HG03378 (cell line): ENCODE measurements around the gene MELTF.
A peak's percentile ranks its signal among the peaks of the same experiment; 100 is the strongest.
"Not testable (repeated sequence)": the region's sequence is repeated elsewhere in the genome, so short reads cannot be mapped to it uniquely, and the experiment has no call there.

ENCODE experiments used
- ATAC-seq: cut with Tn5 transposase; IDR thresholded peaks from one replicate; pipeline ENCODE4 v1.9.1; 2021; ENCODE audit warnings: mild to moderate bottlenecking, moderate library complexity; ENCODE audit not compliant: unreplicated experiment

Gene MELTF

DNA sequence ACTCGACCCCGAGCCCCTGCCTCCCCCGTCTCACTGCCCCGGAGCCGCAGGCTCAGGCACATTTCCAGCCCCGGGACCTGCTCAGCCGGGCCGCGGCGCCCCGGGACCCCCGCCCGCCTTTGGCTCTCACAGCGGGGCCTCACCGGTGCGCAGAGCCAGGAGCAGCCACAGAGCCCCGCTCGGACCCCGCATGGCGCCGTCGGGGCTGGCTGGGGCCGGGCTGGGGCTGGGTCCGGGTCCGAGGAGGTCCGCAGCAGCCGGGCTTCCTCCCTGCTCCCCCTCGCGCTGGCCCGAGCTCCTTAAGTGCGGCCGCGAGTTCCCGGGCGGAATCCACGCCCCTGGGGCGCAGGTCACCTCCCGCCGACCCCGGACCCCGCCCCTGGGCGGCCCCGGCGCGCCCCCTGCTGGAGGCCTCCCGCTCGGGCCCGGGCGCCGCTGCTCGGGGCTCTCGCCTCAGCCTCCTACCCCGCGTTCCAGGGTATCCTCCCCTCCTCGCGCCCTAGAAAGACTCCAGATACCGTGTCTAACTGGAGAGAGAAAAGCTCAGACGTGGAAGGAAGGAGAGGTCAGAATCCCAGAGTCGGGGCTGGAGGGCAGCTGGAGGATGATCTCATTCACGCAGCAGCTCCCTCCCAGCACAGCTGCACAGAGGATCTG lies at the start of gene MELTF:
Gene MELTF, minus strand, starts transcription at position 307 of the 657 bp plus-strand sequence. Its CDS starts 115 bp downstream, at position 192.
- ATAC-seq: no peak

GRCh38 chr3:197076415-197076814 lies 46.8 kb upstream of the MELTF start:
- no peak for ATAC-seq

DNA sequence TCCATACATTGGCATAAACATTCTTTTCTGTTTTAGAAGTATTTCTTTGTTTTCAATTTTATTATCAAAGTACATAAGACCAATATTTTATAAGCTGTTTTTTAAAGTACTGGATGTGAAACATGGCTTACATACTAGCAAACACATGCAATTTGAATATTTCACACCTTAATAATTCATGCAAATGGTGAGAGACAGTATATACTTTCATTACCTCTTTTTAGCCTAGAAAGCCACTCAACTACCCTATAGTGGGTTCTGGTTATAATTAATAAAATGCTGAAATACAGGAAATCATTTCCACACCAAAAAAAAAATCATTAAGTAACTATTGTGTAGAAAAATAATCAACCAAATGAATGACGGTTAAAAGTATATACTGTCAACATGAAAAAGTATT lies 38.5 kb upstream of the MELTF start:
- no peak for ATAC-seq

DNA sequence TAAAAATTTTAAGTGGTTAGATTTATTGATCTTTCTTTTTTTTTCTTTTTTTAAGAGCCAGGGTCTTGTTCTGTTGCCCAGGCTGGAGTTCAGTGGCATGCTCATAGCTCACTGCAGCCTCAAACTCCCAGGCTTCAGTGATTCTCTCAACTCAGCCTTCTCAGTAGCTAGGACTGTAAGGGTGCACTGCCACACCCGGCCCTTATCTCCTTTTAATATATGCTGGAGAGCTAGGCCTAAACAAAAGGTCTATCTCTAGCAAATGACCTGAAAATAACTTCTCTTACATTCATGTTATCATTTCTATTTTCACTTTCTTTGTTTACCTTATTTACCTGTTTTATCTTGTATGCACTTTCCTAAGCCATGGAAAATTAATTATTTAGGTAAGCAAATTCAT lies 35.2 kb upstream of the MELTF start:
- no peak for ATAC-seq

GRCh38 chr3:197062446-197062845 lies 32.8 kb upstream of the MELTF start:
- ATAC-seq: no peak

- peak; percentile 14 for ATAC-seq
Measured at GRCh38 chr3:197051637-197052036, 22.0 kb upstream of the MELTF start.

DNA sequence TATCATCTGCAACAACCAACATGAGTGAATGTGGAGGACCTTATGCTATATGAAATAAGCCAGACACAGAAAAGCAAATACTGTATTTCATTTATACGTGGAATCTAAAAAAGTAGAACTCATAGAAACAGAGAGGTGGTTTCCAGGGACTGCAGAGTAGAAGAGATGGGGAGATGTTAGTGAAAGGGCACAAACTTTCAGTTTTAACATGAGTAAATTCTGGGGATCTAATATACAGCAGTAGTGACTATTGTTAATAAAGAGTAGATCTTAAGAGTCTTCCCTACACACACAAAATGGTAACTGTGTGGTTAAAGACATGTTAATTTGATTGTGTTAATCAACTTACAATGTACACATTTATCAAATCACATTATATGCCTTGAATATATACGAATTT lies 20.9 kb upstream of the MELTF start:
- peak; percentile 55 for ATAC-seq

DNA sequence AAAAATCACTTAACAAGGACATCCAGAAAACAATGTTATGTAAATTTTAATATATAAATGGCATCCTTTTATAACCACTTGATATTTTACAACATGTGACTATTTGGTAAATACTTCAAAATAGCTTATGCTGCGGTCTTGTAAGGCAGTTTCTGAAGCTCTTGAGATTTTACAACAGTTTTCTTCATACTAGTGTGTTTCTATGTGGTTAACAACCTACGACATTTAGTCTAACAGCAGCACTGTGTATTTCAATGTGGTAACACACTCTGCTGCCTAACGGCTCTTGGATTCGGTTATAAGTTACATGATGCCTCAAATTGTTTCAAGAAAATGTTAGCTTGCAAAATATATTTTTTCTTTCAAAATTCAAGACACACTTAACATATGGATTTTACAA lies 12.9 kb upstream of the MELTF start:
- ATAC-seq: no peak

GRCh38 chr3:197041875-197042488 lies 12.4 kb upstream of the MELTF start:
- no peak for ATAC-seq

- ATAC-seq: no peak
Measured at GRCh38 chr3:197040658-197041057, 11.0 kb upstream of the MELTF start.

DNA sequence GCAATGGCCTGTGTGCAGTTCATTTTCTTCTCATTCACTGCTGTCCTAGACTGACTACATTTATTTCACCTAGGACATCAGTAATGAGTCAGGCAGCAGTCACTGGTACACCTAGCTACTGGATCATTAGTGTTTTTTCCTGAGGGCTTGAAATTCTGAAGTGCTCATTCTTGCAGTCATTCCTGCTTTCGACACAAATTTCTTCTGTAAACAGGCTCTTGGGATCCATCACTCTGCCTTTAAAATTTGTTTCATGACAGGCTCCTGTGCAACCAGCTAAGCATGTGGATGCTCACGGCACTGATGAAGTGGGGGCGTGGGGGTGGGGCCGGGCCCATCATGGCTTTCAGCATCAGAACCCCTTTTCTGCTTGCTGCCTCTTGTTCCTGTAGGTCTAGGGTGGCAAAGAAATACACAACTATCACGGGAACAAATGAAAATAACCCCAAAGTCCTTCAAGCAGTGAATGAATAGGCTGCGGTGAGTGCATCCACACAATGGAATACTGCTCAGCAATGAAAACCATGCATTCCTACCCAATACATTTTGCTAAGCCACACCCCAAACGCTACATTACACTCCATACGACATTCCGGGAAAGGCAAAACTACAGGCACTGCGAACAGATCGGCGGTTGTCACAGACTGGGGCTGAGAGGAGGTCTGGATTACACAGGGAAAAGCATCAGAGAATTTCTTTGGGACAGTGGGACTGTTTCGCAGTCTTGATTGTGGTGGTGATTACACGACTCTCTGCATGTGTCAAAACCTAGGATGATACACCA lies 9.3 kb upstream of the MELTF start:
- no peak for ATAC-seq

DNA sequence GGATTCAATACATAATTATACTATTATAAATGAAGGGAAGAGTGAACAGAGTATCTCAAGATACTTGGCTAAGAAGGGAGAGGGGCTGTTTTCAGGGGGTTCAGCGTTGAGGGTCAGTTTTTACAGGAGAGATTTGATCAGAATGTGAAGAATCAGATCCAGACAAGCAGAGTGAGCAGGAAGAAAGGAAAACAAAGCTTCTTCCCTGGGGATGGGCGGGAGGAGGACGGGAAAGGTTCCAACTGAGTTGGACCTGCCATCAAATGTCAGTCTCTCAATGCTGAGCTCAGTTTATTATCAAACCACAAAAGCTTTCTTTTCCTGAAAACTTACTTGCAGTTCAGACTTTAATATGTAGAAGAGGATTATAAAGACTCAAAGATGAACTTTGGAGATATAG lies 6.0 kb upstream of the MELTF start:
- ATAC-seq: no peak

- ATAC-seq: not testable (repeated sequence)
Measured at GRCh38 chr3:197034778-197035177, 5.2 kb upstream of the MELTF start.

DNA sequence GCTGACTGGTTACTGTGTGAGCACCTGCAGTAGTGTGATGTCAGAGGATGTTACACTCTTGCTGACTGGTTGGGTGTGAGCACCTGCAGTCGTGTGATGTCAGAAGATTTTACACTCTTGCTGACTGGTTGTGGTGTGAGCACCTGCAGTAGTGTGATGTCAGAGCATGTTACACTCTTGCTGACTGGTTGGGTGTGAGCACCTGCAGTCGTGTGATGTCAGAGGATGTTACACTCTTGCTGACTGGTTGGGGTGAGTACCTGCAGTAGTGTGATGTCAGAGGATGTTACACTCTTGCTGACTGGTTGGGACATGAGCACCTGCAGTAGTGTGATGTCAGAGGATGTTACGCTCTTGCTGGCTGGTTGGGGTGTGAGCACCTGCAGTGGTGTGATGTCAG lies 4.1 kb upstream of the MELTF start:
- not testable (repeated sequence) for ATAC-seq

- ATAC-seq: no peak
Measured at GRCh38 chr3:197031315-197032285, 2.0 kb upstream of the MELTF start.

- ATAC-seq: no peak
Measured at GRCh38 chr3:197030379-197031314, 1.0 kb upstream of the MELTF start.

DNA sequence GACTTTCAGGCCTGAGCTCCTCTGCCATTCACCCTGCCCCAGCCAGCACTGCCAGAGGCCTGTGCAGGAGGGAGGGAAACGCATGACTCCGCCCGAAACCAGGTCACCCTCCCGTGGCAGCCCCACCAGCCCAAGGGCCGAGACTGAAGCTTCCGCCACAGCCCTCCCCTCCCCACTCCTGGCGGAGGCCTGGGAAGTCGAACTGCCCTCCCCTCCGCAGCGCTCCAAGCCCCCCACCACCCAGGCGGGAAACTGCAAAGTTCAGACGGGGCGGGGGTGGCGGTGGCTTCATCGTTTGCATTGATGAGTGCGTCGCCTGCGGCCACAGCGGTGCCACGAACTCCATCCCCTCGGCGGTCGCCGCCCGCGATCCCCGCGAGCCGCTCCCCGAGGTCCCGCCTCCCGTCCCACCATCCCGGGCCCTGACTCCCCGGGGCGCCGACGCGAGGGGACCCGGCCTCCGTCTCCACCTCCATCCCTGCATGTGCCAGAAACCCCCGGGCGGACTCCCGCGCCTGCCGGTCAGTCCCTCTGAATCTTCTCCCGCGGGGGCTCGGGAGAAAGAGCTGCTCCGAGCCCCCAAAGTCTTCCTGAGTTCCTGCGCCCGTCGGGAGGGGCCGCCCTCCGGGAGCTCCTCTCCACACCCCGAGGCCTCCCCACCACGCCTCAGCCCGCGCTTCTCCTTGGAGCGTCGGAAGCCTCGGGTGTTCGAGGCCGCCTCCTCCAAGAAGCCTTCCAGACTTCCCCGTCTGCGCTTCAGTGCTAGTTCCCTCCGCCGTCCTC lies 698 bp downstream of the MELTF start:
- ATAC-seq: no peak

DNA sequence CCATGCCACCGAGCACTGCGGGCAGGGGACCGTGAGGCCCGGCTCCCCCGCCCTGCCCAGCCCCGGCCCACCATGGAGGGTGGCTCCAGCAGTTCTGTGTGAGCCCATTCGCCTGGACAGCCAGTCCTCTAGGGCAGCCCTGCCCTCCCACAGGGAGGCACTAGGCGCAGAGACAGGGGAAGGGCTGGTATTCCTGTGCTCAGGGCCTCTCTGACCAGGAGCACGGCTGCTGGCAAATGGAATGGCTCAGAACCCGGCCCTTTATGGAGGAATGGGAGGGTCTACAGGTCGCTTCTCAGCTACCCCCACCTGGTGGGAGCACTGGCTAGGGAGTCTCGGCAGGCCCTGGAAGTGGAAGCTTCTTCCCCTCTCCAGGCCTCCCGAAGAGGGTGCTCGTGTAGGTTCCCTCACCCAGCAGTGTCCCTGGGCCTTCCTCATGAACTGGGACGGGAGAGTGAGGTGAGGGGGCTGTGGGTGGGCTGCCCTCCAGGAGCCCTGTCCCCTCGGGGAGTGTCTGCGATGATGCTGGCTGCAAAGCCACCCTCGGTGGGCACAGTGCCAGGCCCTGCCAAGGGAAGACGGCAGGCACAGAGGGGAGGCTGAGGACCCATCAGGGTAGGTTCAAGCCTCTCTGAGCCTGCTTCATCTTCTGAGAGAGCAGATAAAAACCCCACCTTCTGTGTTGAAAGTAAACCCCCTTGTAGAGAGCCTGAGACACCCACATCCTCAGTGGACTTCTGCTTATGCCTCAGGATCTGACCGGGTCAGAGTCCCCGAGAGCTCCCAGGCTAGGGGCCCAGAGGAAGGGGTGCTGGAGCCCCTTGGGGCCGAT lies 1.5 kb downstream of the MELTF start:
- ATAC-seq: no peak
